HFFc6 (cell line): Measurements from ENCODE around the gene SUMF1. TPM values are rescaled to one million over a fixed set of nuclear protein-coding genes. Genes with fewer than 3 reads are reported as not detected.

Source experiments
- DNase-seq: peaks from one replicate; pipeline ENCODE4 v3.0.0-alpha.2; 2018
- H3K27ac Mint-ChIP-seq: 2 replicates; pipeline ENCODE4 v1.8.0; 2020; ENCODE audit warnings: mild to moderate bottlenecking, mixed read lengths
- H3K27me3 Mint-ChIP-seq: 2 replicates; pipeline ENCODE4 v1.8.0; 2021; ENCODE audit warnings: mild to moderate bottlenecking, moderate library complexity, mixed read lengths; ENCODE audit not compliant: insufficient read depth
- H3K36me3 Mint-ChIP-seq: 2 replicates; pipeline ENCODE4 v1.8.0; 2021; ENCODE audit warnings: low read depth, mixed read lengths
- H3K4me1 Mint-ChIP-seq: 2 replicates; pipeline ENCODE4 v1.8.0; 2020; ENCODE audit warnings: low read depth, mixed read lengths
- H3K4me3 Mint-ChIP-seq: 2 replicates; pipeline ENCODE4 v1.8.0; 2020; ENCODE audit warnings: mild to moderate bottlenecking, moderate library complexity, mixed read lengths
- H3K9me3 Mint-ChIP-seq: 2 replicates; pipeline ENCODE4 v1.8.0; 2020; ENCODE audit warnings: mild to moderate bottlenecking, mixed read lengths
- total RNA-seq, 6 experiments: library from RNA; stranded (reverse); fragmentation: NEBNext Ultra II Directional; extraction: Animal tissue kit (Norgen Biotek cat#: 25700); gene quantifications; 2 replicates in 1 of 6; 3 replicates in 5 of 6; pipeline ENCODE4 v1.2.3, GENCODE V29; 2021
- TF ChIP-seq, protein P1 (sequence below): fragments of 200-600 bp; sonication (generic); IDR thresholded peaks from 2 replicates; pipeline ENCODE4 v1.5.0; 2021; ENCODE audit warnings: antibody characterized with exemption, mild to moderate bottlenecking

Gene SUMF1
- total RNA-seq, 6 experiments from 2014 or later = 33.5 to 38.0 (median 36.0) TPM

- DNase-seq = no peak
- Mint-ChIP-seq H3K27me3 (peaks cover 2% of the 10 kb centered on the region; the same call in 1 of the 2 replicates), H3K4me3 (peak overlapping the region; percentile 62), H3K27ac (peak overlapping the region; percentile 92), H3K9me3 (no peaks in the 10 kb centered on the region), H3K4me1 (peaks cover 37% of the 10 kb centered on the region), H3K36me3 (no peaks in the 10 kb centered on the region)
- TF ChIP-seq, protein P1, sequence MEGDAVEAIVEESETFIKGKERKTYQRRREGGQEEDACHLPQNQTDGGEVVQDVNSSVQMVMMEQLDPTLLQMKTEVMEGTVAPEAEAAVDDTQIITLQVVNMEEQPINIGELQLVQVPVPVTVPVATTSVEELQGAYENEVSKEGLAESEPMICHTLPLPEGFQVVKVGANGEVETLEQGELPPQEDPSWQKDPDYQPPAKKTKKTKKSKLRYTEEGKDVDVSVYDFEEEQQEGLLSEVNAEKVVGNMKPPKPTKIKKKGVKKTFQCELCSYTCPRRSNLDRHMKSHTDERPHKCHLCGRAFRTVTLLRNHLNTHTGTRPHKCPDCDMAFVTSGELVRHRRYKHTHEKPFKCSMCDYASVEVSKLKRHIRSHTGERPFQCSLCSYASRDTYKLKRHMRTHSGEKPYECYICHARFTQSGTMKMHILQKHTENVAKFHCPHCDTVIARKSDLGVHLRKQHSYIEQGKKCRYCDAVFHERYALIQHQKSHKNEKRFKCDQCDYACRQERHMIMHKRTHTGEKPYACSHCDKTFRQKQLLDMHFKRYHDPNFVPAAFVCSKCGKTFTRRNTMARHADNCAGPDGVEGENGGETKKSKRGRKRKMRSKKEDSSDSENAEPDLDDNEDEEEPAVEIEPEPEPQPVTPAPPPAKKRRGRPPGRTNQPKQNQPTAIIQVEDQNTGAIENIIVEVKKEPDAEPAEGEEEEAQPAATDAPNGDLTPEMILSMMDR = no peak
These were observed 41.4 kb downstream of the SUMF1 start for GRCh38 chr3:4425707-4426106.

DNA sequence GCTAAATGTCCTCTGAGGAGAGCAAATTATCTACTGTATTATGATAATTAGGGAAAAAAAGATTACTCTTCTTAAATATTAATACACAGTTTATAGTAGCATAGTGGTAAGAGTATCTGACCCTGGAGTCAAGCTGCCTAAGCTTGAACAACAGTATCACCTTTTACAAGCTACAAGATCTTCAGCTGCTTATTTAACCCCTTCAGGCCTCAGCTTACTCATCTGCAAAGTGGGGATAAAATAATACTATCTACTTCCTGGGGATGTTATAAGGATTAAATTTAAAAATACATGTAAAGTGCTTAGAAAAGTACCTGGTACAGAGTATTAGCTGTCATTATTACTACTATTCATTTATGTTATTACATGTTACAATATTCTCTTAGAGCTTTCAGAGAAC, 42.0 kb downstream of the SUMF1 start:
- no peak overlapping the region for H3K4me3 Mint-ChIP-seq
- H3K27ac Mint-ChIP-seq = no peak overlapping the region; the same call in 1 of the 2 replicates
- TF ChIP-seq, protein P1 = no peak
- no peaks in the 10 kb centered on the region for H3K36me3 Mint-ChIP-seq
- H3K9me3 Mint-ChIP-seq = no peaks in the 10 kb centered on the region
- H3K4me1 Mint-ChIP-seq = peaks cover 38% of the 10 kb centered on the region
- peaks cover 2% of the 10 kb centered on the region; the same call in 1 of the 2 replicates for H3K27me3 Mint-ChIP-seq
- DNase-seq = no peak

DNA sequence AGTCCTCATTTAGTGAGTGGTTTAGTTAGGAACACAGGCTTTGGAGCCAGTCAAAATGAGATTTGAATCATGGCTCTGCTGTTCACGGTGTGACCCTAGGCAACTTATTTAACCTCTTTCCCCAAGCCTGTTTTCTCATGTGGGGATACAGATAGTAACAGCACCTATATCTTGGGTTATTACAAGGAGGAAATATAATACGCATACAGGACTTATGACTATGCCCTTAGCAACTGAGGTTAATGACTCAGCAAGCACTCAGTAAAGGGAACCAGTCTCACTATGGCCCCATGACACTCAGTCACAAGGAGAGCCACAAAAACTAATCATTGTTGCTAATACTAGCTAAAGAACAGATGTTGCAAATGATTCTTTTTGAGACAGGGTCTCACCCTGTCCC, 45.9 kb downstream of the SUMF1 start:
- peak; percentile 76 for DNase-seq
- Mint-ChIP-seq H3K4me1 (peaks cover 41% of the 10 kb centered on the region), H3K9me3 (no peaks in the 10 kb centered on the region), H3K4me3 (no peak overlapping the region), H3K36me3 (no peaks in the 10 kb centered on the region; the same call in 1 of the 2 replicates), H3K27me3 (peaks cover 2% of the 10 kb centered on the region; the same call in 1 of the 2 replicates), H3K27ac (peak overlapping the region; percentile 73)
- TF ChIP-seq, protein P1 = no peak

DNA sequence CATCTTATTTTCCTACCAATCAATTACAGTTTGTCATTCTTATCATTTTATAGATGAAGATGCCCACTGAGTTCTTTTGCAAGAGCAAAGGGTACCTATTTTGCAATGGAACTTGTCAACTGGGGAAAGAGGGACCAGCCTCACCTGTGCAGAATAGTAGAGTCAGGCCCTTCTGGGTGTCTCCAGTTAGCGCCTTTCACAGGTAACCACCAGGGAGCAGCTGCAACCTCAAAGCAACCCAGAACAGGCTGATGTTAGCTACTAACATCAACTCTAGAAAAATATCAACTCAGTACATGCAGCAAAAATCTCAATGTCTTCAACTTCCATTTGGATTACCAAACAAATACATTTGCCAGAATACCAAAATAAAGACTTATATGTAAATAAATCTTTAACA, 47.1 kb downstream of the SUMF1 start:
- DNase-seq = no peak
- TF ChIP-seq, protein P1 = no peak
- H3K4me3 Mint-ChIP-seq = no peak overlapping the region
- H3K27ac Mint-ChIP-seq = no peak overlapping the region
- H3K9me3 Mint-ChIP-seq = no peaks in the 10 kb centered on the region
- H3K36me3 Mint-ChIP-seq = no peaks in the 10 kb centered on the region; the same call in 1 of the 2 replicates
- H3K4me1 Mint-ChIP-seq = peaks cover 31% of the 10 kb centered on the region
- H3K27me3 Mint-ChIP-seq = no peaks in the 10 kb centered on the region; the same call in 1 of the 2 replicates

DNA sequence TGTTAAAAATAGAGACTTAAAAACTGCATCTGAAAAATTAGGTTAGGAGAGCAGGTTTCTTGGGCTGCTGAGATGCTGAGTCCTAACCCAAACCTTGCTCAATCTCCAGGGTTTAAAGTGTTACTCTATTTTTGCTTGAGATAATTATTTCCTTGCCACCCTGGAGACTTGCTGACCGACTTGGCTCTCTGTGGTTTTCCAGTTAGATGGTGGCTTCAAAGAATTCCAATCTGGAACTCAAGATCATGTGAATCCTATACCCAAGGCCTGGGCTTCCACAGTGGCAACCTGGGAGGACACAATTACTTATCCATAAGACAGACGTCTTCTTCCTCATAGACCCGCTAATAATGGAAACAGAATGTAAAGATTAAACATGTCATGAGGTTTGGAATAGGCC, 47.7 kb downstream of the SUMF1 start:
- Mint-ChIP-seq H3K4me3 (no peak overlapping the region), H3K27ac (no peak overlapping the region), H3K9me3 (no peaks in the 10 kb centered on the region), H3K36me3 (no peaks in the 10 kb centered on the region; the same call in 1 of the 2 replicates), H3K4me1 (peaks cover 31% of the 10 kb centered on the region), H3K27me3 (no peaks in the 10 kb centered on the region; the same call in 1 of the 2 replicates)
- DNase-seq = no peak
- TF ChIP-seq, protein P1 = no peak
